HEK293 (cell line): ENCODE data around the gene ACSS1.

ENCODE experiments used
- CTCF ChIA-PET: fragments of 350-600 bp; formaldehyde crosslinking; extraction: SDS; loops from one replicate; lab custom pipeline; 2021; ENCODE audit warnings: antibody characterized with exemption; lab: Yijun Ruan, JAX
- POLR2A ChIA-PET: fragments of 300-600 bp; formaldehyde crosslinking; extraction: SDS; loops from one replicate; lab custom pipeline; 2020; ENCODE audit warnings: antibody characterized with exemption, inconsistent platforms; lab: Yijun Ruan, JAX
- H3K27ac ChIP-seq: fragments of 200-500 bp; sonication (Bioruptor generic); 2 replicates; pipeline ENCODE4 v1.5.1; 2014; ENCODE audit warnings: low read depth, low read length, control low read depth, inconsistent platforms; ENCODE audit errors: extremely low read depth
- H3K36me3 ChIP-seq, 2 experiments: fragments of 200-500 bp in 1 of 2; sonication (Bioruptor generic) in 1 of 2; 1 replicate in 1 of 2; 2 replicates in 1 of 2; pipeline ENCODE4 v1.5.1; 2014 to 2017; ENCODE audit warnings: inconsistent platforms in 2 of 2, low read length in 2 of 2; ENCODE audit not compliant: control insufficient read depth in 2 of 2, insufficient read depth in 1 of 2
- H3K4me1 ChIP-seq: fragments of 200-500 bp; sonication (Bioruptor generic); 2 replicates; pipeline ENCODE4 v1.5.1; 2014; ENCODE audit warnings: mild to moderate bottlenecking, low read length, inconsistent platforms; ENCODE audit not compliant: control insufficient read depth, insufficient read depth
- H3K4me3 ChIP-seq: 2 replicates; pipeline ENCODE4 v1.5.1; 2011; ENCODE audit warnings: low read depth, mild to moderate bottlenecking, control low read depth, low read length, moderate library complexity
- H3K9me3 ChIP-seq: fragments of 200-500 bp; sonication (Bioruptor generic); 2 replicates; pipeline ENCODE4 v1.5.1; 2014; ENCODE audit warnings: low read depth, low read length, inconsistent platforms; ENCODE audit not compliant: control insufficient read depth, insufficient read depth
- BCL11B ChIP-seq: fragments of 450-650 bp; formaldehyde crosslinking; IDR thresholded peaks from 2 replicates; pipeline ENCODE4 v1.5.1; 2016; ENCODE audit warnings: low read depth, missing biosample characterization, missing genetic modification characterization
- GLI4 ChIP-seq: fragments of 450-650 bp; formaldehyde crosslinking; IDR thresholded peaks from 2 replicates; pipeline ENCODE4 v1.5.1; 2016; ENCODE audit warnings: missing biosample characterization, missing genetic modification characterization
- PRDM4 ChIP-seq: fragments of 450-650 bp; formaldehyde crosslinking; IDR thresholded peaks from 2 replicates; pipeline ENCODE4 v1.5.1; 2017; ENCODE audit warnings: missing biosample characterization, missing genetic modification characterization
- ZBTB17 ChIP-seq: fragments of 450-650 bp; formaldehyde crosslinking; IDR thresholded peaks from 2 replicates; pipeline ENCODE4 v1.5.1; 2016; ENCODE audit warnings: missing biosample characterization, missing genetic modification characterization
- ZBTB8A ChIP-seq: fragments of 450-650 bp; formaldehyde crosslinking; IDR thresholded peaks from 2 replicates; pipeline ENCODE4 v1.5.1; 2016; ENCODE audit warnings: missing biosample characterization, missing genetic modification characterization
- ZIC2 ChIP-seq: fragments of 450-650 bp; formaldehyde crosslinking; IDR thresholded peaks from 2 replicates; pipeline ENCODE4 v1.5.1; 2016; ENCODE audit warnings: missing biosample characterization, missing genetic modification characterization
- ZNF184 ChIP-seq: fragments of 450-650 bp; IDR thresholded peaks from 2 replicates; pipeline ENCODE4 v1.5.1; 2018; ENCODE audit warnings: missing biosample characterization, mild to moderate bottlenecking, missing genetic modification characterization
- ZNF19 ChIP-seq: fragments of 450-650 bp; formaldehyde crosslinking; IDR thresholded peaks from 2 replicates; pipeline ENCODE4; 2016; ENCODE audit warnings: missing biosample characterization, missing genetic modification characterization, low read depth
- ZNF350 ChIP-seq: fragments of 450-650 bp; formaldehyde crosslinking; IDR thresholded peaks from 2 replicates; pipeline ENCODE4 v1.5.0; 2017; ENCODE audit warnings: missing biosample characterization, mild to moderate bottlenecking, missing genetic modification characterization
- ZNF416 ChIP-seq: fragments of 450-650 bp; formaldehyde crosslinking; IDR thresholded peaks from 2 replicates; pipeline ENCODE4 v1.5.1; 2016; ENCODE audit warnings: missing biosample characterization, missing genetic modification characterization
- ZNF560 ChIP-seq: fragments of 450-650 bp; formaldehyde crosslinking; IDR thresholded peaks from 2 replicates; pipeline ENCODE4 v1.5.1; 2017; ENCODE audit warnings: missing biosample characterization, missing genetic modification characterization, borderline replicate concordance
- ZNF707 ChIP-seq: fragments of 450-650 bp; formaldehyde crosslinking; IDR thresholded peaks from 2 replicates; pipeline ENCODE4 v1.5.1; 2016; ENCODE audit warnings: missing biosample characterization, missing genetic modification characterization
- ZNF843 ChIP-seq: fragments of 450-650 bp; formaldehyde crosslinking; IDR thresholded peaks from 2 replicates; pipeline ENCODE4 v1.5.1; 2016; ENCODE audit warnings: missing biosample characterization, missing genetic modification characterization
- ZXDB ChIP-seq: fragments of 450-650 bp; formaldehyde crosslinking; IDR thresholded peaks from 2 replicates; pipeline ENCODE4 v1.5.1; 2016; ENCODE audit warnings: missing biosample characterization, missing genetic modification characterization
- TF ChIP-seq, protein P1 (sequence below): fragments of 450-650 bp; formaldehyde crosslinking; IDR thresholded peaks from 2 replicates; pipeline ENCODE4 v1.5.1; 2016; ENCODE audit warnings: missing biosample characterization, missing genetic modification characterization
- TF ChIP-seq, protein P2 (sequence below): fragments of 450-650 bp; formaldehyde crosslinking; IDR thresholded peaks from 2 replicates; pipeline ENCODE4 v1.5.1; 2016; ENCODE audit warnings: missing biosample characterization, missing genetic modification characterization
- TF ChIP-seq, protein P3 (sequence below): fragments of 450-650 bp; formaldehyde crosslinking; IDR thresholded peaks from 2 replicates; pipeline ENCODE4 v1.5.1; 2016; ENCODE audit warnings: missing biosample characterization, missing genetic modification characterization
- TF ChIP-seq, protein P4 (sequence below): fragments of 450-650 bp; formaldehyde crosslinking; IDR thresholded peaks from 2 replicates; pipeline ENCODE4 v1.5.1; 2017; ENCODE audit warnings: missing biosample characterization, missing genetic modification characterization
- TF ChIP-seq, protein P5 (sequence below): fragments of 450-650 bp; formaldehyde crosslinking; IDR thresholded peaks from 2 replicates; pipeline ENCODE4 v1.5.1; 2016; ENCODE audit warnings: missing biosample characterization, missing genetic modification characterization

Gene ACSS1

DNA sequence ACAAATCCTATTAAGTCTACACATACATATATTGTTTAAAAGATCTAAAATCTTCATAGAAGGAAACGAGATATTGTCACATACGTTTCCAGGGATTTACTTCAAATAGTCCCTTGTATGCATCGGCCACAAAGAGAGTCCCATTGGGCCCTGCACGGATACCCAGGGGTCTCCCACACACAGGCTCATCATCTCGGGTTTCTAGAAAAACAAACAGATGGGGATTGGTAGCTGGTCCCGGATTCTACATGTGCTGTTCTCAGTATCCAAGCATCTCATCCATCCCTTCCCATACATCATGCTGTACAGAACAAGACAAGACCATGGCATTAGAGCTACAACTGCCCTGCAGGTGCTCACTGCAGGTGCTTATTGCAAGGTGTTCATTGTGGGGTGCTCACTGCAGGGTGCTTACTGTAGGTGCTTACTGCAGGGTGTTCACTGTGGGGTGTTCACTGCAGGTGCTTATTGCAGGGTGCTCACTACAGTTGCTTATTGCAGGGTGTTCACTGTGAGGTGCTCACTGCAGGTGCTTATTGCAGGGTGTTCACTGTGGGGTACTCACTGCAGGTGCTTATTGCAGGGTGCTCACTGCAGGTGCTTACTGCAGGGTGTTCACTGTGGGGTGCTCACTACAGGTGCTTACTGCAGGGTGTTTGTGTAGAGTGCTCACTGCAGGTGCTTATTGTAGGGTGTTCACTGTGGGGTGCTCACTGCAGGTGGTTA lies 86.4 kb downstream of the ACSS1 start:
- POLR2A ChIA-PET, result no interaction called here
- Histone ChIP-seq H3K4me3 (no peak overlapping the region), H3K27ac (no peak overlapping the region)
- TF ChIP-seq ZBTB8A (no peak), ZIC2 (0 out of 2 replicates have a peak, but pooled peaks have one; percentile 9), ZNF350 (tag by site-specific recombination) (no peak)
- TF ChIP-seq, all 188 proteins: peak for 1
- Histone ChIP-seq H3K9me3 (no peaks in the 10 kb centered on the region), H3K4me1 (no peaks in the 10 kb centered on the region), H3K36me3 (peaks cover 0 to 70% of the 10 kb centered on the region in 2 experiments; a peak in 2 of 3 replicates)
- CTCF ChIA-PET, result interaction anchor here (0.6 kb wide), 1 partner anchor 65 kb away, joined by 3 read pairs; no protein-coding TSS in a partner anchor

- CTCF ChIA-PET, result no interaction called here
- Histone ChIP-seq H3K9me3 (no peaks in the 10 kb centered on the region), H3K27ac (no peak overlapping the region), H3K4me3 (no peak overlapping the region), H3K4me1 (no peaks in the 10 kb centered on the region), H3K36me3 (peaks cover 0 to 73% of the 10 kb centered on the region in 2 experiments; a peak in 2 of 3 replicates)
- no peak for TF ChIP-seq BCL11B
- no peak for TF ChIP-seq ZNF184
- TF ChIP-seq GLI4 (tag by site-specific recombination), result no peak
- TF ChIP-seq ZIC2, result no peak
- TF ChIP-seq ZNF416 (tag by site-specific recombination), result no peak
- TF ChIP-seq ZNF843 (tag by site-specific recombination), result no peak
- TF ChIP-seq ZBTB8A, result no peak
- TF ChIP-seq ZXDB, result no peak
- TF ChIP-seq, protein P1, sequence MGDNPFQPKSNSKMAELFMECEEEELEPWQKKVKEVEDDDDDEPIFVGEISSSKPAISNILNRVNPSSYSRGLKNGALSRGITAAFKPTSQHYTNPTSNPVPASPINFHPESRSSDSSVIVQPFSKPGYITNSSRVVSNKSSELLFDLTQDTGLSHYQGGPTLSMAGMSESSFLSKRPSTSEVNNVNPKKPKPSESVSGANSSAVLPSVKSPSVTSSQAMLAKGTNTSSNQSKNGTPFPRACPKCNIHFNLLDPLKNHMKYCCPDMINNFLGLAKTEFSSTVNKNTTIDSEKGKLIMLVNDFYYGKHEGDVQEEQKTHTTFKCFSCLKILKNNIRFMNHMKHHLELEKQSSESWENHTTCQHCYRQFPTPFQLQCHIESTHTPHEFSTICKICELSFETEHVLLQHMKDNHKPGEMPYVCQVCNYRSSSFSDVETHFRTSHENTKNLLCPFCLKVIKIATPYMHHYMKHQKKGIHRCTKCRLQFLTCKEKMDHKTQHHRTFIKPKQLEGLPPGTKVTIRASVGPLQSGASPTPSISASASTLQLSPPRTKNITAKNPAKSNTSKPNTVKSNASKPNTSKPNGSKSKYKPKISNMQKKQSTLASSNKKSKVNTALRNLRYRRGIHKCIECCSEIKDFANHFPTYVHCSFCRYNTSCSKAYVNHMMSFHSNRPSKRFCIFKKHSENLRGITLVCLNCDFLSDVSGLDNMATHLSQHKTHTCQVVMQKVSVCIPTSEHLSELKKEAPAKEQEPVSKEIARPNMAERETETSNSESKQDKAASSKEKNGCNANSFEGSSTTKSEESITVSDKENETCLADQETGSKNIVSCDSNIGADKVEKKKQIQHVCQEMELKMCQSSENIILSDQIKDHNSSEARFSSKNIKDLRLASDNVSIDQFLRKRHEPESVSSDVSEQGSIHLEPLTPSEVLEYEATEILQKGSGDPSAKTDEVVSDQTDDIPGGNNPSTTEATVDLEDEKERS (tag by site-specific recombination), result no peak
- TF ChIP-seq, protein P2, sequence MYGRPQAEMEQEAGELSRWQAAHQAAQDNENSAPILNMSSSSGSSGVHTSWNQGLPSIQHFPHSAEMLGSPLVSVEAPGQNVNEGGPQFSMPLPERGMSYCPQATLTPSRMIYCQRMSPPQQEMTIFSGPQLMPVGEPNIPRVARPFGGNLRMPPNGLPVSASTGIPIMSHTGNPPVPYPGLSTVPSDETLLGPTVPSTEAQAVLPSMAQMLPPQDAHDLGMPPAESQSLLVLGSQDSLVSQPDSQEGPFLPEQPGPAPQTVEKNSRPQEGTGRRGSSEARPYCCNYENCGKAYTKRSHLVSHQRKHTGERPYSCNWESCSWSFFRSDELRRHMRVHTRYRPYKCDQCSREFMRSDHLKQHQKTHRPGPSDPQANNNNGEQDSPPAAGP (tag by site-specific recombination), result no peak
- TF ChIP-seq, protein P3, sequence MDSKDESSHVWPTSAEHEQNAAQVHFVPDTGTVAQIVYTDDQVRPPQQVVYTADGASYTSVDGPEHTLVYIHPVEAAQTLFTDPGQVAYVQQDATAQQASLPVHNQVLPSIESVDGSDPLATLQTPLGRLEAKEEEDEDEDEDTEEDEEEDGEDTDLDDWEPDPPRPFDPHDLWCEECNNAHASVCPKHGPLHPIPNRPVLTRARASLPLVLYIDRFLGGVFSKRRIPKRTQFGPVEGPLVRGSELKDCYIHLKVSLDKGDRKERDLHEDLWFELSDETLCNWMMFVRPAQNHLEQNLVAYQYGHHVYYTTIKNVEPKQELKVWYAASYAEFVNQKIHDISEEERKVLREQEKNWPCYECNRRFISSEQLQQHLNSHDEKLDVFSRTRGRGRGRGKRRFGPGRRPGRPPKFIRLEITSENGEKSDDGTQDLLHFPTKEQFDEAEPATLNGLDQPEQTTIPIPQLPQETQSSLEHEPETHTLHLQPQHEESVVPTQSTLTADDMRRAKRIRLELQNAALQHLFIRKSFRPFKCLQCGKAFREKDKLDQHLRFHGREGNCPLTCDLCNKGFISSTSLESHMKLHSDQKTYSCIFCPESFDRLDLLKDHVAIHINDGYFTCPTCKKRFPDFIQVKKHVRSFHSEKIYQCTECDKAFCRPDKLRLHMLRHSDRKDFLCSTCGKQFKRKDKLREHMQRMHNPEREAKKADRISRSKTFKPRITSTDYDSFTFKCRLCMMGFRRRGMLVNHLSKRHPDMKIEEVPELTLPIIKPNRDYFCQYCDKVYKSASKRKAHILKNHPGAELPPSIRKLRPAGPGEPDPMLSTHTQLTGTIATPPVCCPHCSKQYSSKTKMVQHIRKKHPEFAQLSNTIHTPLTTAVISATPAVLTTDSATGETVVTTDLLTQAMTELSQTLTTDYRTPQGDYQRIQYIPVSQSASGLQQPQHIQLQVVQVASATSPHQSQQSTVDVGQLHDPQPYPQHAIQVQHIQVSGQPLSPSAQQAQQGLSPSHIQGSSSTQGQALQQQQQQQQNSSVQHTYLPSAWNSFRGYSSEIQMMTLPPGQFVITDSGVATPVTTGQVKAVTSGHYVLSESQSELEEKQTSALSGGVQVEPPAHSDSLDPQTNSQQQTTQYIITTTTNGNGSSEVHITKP, result no peak
- TF ChIP-seq ZNF707 (tag by site-specific recombination), result no peak
- no peak for TF ChIP-seq ZNF19 (tag by site-specific recombination)
- TF ChIP-seq, protein P4, sequence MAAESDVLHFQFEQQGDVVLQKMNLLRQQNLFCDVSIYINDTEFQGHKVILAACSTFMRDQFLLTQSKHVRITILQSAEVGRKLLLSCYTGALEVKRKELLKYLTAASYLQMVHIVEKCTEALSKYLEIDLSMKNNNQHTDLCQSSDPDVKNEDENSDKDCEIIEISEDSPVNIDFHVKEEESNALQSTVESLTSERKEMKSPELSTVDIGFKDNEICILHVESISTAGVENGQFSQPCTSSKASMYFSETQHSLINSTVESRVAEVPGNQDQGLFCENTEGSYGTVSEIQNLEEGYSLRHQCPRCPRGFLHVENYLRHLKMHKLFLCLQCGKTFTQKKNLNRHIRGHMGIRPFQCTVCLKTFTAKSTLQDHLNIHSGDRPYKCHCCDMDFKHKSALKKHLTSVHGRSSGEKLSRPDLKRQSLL (tag by site-specific recombination), result no peak
- no peak for TF ChIP-seq PRDM4 (tag by site-specific recombination)
- TF ChIP-seq, protein P5, sequence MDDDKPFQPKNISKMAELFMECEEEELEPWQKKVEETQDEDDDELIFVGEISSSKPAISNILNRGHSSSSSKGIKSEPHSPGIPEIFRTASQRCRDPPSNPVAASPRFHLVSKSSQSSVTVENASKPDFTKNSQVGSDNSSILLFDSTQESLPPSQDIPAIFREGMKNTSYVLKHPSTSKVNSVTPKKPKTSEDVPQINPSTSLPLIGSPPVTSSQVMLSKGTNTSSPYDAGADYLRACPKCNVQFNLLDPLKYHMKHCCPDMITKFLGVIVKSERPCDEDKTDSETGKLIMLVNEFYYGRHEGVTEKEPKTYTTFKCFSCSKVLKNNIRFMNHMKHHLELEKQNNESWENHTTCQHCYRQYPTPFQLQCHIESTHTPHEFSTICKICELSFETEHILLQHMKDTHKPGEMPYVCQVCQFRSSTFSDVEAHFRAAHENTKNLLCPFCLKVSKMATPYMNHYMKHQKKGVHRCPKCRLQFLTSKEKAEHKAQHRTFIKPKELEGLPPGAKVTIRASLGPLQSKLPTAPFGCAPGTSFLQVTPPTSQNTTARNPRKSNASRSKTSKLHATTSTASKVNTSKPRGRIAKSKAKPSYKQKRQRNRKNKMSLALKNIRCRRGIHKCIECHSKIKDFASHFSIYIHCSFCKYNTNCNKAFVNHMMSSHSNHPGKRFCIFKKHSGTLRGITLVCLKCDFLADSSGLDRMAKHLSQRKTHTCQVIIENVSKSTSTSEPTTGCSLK (tag by site-specific recombination), result no peak
- TF ChIP-seq ZNF560, result no peak
- no peak for TF ChIP-seq ZBTB17 (tag by site-specific recombination)
- POLR2A ChIA-PET, result no interaction called here
Observed at GRCh38 chr20:24970754-24971153, 87.2 kb downstream of the ACSS1 start.
